Panc1 (cell line): ENCODE measurements around the gene LAIR2. TPM values are rescaled to one million over a fixed set of nuclear protein-coding genes. Genes with fewer than 3 reads are reported as not detected.
A peak's percentile ranks its signal among the peaks of the same experiment; 100 is the strongest.

Source experiments
- ATAC-seq: fragments of 200-7000 bp; cut with Tn5 transposase; 2 replicates; pipeline ENCODE4 v1.9.1; 2020; ENCODE audit warnings: mild to moderate bottlenecking, moderate library complexity
- BruUV-seq: library from RNA; stranded (reverse); fragments of 400-500 nt; replicated peaks from 2 replicates; lab custom pipeline; 2021; lab: Mats Ljungman, UMichigan
- CTCF ChIA-PET: fragments of 300-600 bp; sonication (Branson Sonifier 250); formaldehyde crosslinking; loops from one replicate; lab custom pipeline; 2022; ENCODE audit warnings: antibody characterized with exemption; lab: Charles Lee
- POLR2A ChIA-PET: fragments of 300-600 bp; sonication (Branson Sonifier 250); formaldehyde crosslinking; loops from one replicate; lab custom pipeline; 2022; ENCODE audit warnings: antibody characterized with exemption; lab: Charles Lee
- DNase-seq: peaks from one replicate; pipeline ENCODE4 v3.0.0-alpha.2; 2010; ENCODE audit warnings: low read depth, low spot score
- H3K27ac ChIP-seq: 2 replicates; pipeline ENCODE4 v1.5.1; 2011; ENCODE audit warnings: mild to moderate bottlenecking, low read length, inconsistent platforms
- H3K27me3 ChIP-seq: fragments of 200-500 bp; sonication (Bioruptor generic); 2 replicates; pipeline ENCODE4 v1.6.0; 2014; ENCODE audit warnings: low read length, inconsistent platforms; ENCODE audit not compliant: control insufficient read depth, insufficient read depth
- H3K36me3 ChIP-seq: fragments of 200-500 bp; sonication (Bioruptor generic); 2 replicates; pipeline ENCODE4 v1.5.1; 2014; ENCODE audit warnings: inconsistent platforms, mild to moderate bottlenecking, low read length, moderate library complexity; ENCODE audit not compliant: control insufficient read depth, insufficient read depth
- H3K4me1 ChIP-seq: 2 replicates; pipeline ENCODE4 v1.5.1; 2011; ENCODE audit warnings: inconsistent platforms, mild to moderate bottlenecking, low read length, moderate library complexity; ENCODE audit not compliant: control insufficient read depth, insufficient read depth
- H3K4me3 ChIP-seq, 2 experiments: 2 replicates each; pipeline ENCODE4 v1.5.1; 2011 to 2012; ENCODE audit warnings: low read depth in 2 of 2, low read length in 2 of 2, mild to moderate bottlenecking in 2 of 2, inconsistent platforms in 1 of 2, moderate library complexity in 1 of 2
- H3K9me3 ChIP-seq: fragments of 200-500 bp; sonication (Bioruptor generic); 2 replicates; pipeline ENCODE4 v1.5.1; 2014; ENCODE audit warnings: low read depth, mild to moderate bottlenecking, inconsistent platforms, low read length, moderate library complexity; ENCODE audit not compliant: control insufficient read depth, insufficient read depth
- POLR2AphosphoS5 ChIP-seq: IDR thresholded peaks from 2 replicates; pipeline ENCODE4 v1.6.1; 2012; ENCODE audit warnings: mild to moderate bottlenecking, low read depth, low read length, moderate library complexity
- SIN3A ChIP-seq: IDR thresholded peaks from 2 replicates; pipeline ENCODE4 v1.6.1; 2012; ENCODE audit warnings: low read depth, mild to moderate bottlenecking, low read length, moderate library complexity, borderline replicate concordance; ENCODE audit not compliant: insufficient read depth
- TCF7L2 ChIP-seq: IDR thresholded peaks from 2 replicates; pipeline ENCODE4 v1.6.1; 2011; ENCODE audit warnings: mild to moderate bottlenecking, low read depth, low read length, inconsistent platforms
- in situ Hi-C: cut with HindIII; loops from 2 replicates; pipeline ENCODE4 v1.10.0; 2016; ENCODE audit warnings: low sequenced_read_pairs, low pct_unique_long_range_greater_than_20kb
- intact Hi-C: fragments of 100-400 bp; cut with micrococcal nuclease; formaldehyde crosslinking; loops from one replicate; pipeline ENCODE4 v1.10.0; 2022; ENCODE audit not compliant: unreplicated experiment
- total RNA-seq: library from RNA; stranded (reverse); gene quantifications from one replicate; pipeline ENCODE4 v1.2.1, GENCODE V29; 2021; ENCODE audit not compliant: unreplicated experiment
- TF ChIP-seq, protein P1 (sequence below), 2 experiments: IDR thresholded peaks; 2 replicates each; pipeline ENCODE4 v1.6.1; 2011 to 2012; ENCODE audit warnings: low read depth in 2 of 2, control low read depth in 1 of 2, low read length in 1 of 2, mild to moderate bottlenecking in 1 of 2, moderate library complexity in 1 of 2; ENCODE audit not compliant: insufficient read depth in 1 of 2
- TF ChIP-seq, protein P2 (sequence below): fragments of 450-650 bp; IDR thresholded peaks from 2 replicates; pipeline ENCODE4 v1.5.1; 2017; ENCODE audit warnings: mild to moderate bottlenecking

The LAIR2 gene
- total RNA-seq, 1 experiment from 2014 or later = not detected

DNA sequence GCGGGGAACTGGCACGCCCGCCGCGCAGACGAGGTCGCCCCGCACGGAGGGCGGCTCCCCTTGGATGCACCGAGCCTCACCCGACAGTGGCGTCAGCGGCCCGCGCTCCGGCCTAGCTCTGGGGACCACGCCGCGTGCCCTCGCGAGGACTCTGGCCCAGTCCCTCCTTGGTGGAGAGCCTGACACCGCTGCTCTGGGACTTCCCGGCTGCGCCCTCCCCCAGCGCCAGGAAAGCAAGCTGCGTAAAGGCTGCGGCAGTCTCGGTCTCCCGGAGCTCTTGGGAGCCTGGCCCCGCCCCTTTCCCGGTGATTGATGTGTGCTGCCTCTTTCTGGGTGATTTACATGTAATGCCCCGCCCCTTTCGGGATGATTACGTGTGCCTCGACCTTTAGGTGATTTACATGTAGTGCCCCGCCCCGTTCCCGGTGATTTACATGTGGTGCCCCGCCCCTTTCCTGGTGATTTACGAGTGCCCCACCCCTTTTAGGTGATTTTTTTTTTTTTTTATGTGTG, 39.0 kb upstream of the LAIR2 start, which contains the start of gene LENG9:
TSS of gene LENG9 (minus strand) at position 248 of the 513 bp plus-strand sequence. CDS start 252 bp downstream, outside the sequence.
- no peaks in the 10 kb centered on the region for H3K9me3 ChIP-seq
- no TSS peak for BruUV-seq
- H3K27me3 ChIP-seq = no peaks in the 10 kb centered on the region
- in situ Hi-C loops (no loop called here), intact Hi-C loops (no loop called here)
- POLR2A ChIA-PET = interaction anchor here (1.0 kb wide), 1 partner anchor 15 kb away, joined by 20 read pairs; the partner anchor contains the start of gene LENG8
- H3K27ac ChIP-seq = peak within 1 kb of the TSS; percentile 87
- no peaks in the 10 kb centered on the region; the same call in 1 of the 2 replicates for H3K36me3 ChIP-seq
- DNase-seq (no peak), ATAC-seq (peak; percentile 62)
- no peak for TF ChIP-seq TCF7L2
- TF ChIP-seq, protein P1, sequence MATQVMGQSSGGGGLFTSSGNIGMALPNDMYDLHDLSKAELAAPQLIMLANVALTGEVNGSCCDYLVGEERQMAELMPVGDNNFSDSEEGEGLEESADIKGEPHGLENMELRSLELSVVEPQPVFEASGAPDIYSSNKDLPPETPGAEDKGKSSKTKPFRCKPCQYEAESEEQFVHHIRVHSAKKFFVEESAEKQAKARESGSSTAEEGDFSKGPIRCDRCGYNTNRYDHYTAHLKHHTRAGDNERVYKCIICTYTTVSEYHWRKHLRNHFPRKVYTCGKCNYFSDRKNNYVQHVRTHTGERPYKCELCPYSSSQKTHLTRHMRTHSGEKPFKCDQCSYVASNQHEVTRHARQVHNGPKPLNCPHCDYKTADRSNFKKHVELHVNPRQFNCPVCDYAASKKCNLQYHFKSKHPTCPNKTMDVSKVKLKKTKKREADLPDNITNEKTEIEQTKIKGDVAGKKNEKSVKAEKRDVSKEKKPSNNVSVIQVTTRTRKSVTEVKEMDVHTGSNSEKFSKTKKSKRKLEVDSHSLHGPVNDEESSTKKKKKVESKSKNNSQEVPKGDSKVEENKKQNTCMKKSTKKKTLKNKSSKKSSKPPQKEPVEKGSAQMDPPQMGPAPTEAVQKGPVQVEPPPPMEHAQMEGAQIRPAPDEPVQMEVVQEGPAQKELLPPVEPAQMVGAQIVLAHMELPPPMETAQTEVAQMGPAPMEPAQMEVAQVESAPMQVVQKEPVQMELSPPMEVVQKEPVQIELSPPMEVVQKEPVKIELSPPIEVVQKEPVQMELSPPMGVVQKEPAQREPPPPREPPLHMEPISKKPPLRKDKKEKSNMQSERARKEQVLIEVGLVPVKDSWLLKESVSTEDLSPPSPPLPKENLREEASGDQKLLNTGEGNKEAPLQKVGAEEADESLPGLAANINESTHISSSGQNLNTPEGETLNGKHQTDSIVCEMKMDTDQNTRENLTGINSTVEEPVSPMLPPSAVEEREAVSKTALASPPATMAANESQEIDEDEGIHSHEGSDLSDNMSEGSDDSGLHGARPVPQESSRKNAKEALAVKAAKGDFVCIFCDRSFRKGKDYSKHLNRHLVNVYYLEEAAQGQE (IDR thresholded peaks at IDR 0.05; ENCODE audit: insufficient read depth in 1 of 2, low read depth in 2 of 2, low read length in 1 of 2) = no peak
- TF ChIP-seq SIN3A = peak; percentile 35; the same call in 1 of the 2 replicates
- peak; percentile 87 for TF ChIP-seq POLR2AphosphoS5
- TF ChIP-seq, protein P2, sequence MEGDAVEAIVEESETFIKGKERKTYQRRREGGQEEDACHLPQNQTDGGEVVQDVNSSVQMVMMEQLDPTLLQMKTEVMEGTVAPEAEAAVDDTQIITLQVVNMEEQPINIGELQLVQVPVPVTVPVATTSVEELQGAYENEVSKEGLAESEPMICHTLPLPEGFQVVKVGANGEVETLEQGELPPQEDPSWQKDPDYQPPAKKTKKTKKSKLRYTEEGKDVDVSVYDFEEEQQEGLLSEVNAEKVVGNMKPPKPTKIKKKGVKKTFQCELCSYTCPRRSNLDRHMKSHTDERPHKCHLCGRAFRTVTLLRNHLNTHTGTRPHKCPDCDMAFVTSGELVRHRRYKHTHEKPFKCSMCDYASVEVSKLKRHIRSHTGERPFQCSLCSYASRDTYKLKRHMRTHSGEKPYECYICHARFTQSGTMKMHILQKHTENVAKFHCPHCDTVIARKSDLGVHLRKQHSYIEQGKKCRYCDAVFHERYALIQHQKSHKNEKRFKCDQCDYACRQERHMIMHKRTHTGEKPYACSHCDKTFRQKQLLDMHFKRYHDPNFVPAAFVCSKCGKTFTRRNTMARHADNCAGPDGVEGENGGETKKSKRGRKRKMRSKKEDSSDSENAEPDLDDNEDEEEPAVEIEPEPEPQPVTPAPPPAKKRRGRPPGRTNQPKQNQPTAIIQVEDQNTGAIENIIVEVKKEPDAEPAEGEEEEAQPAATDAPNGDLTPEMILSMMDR = no peak
- CTCF ChIA-PET = no interaction called here
- peak within 1 kb of the TSS; percentile 56 to 70 for H3K4me3 ChIP-seq
- peaks cover 26% of the 10 kb centered on the region for H3K4me1 ChIP-seq

DNA sequence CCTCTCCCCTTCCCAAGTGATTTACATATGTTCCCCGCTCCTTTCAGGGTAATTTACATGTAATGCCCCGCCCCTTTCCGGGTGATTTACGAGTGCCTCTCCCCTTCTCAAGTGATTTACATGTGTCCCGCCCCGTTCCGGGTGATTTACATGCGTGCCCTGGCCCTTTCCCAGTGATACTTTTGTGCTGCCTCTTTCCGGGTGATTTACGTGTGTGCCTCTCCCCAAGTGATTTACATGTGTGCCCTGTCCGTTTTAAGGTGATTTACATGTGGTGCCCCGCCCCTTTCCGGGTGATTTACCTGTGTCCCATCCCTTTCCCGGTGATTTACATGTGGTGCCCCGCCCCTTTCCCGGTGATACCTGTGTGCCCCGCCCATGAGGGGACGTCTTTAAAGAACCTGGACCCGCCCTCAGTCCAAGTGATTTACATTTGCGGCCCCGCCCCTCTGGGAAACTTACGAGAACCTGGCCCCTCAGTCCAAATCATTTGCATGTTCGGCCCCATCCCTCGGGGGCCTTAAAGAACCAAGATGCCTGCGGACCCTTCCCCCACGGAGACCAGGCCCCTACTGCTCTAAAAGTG, 38.5 kb upstream of the LAIR2 start:
- POLR2A ChIA-PET = interaction anchor here (1.0 kb wide), 1 partner anchor 15 kb away, joined by 20 read pairs; the partner anchor contains the start of gene LENG8

More for the DNA sequence above, 38.5 kb upstream of the LAIR2 start:
- H3K4me3 ChIP-seq = peak overlapping the region; percentile 56 to 70
- CTCF ChIA-PET = no interaction called here
- H3K27me3 ChIP-seq = no peaks in the 10 kb centered on the region
- intact Hi-C loops = no loop called here
- peak overlapping the region; percentile 87 for H3K27ac ChIP-seq
- H3K9me3 ChIP-seq = no peaks in the 10 kb centered on the region
- in situ Hi-C loops = no loop called here
- H3K4me1 ChIP-seq = peaks cover 25% of the 10 kb centered on the region
- no TSS peak for BruUV-seq
- ATAC-seq = peak; percentile 42
- peak; percentile 99 for DNase-seq
- TF ChIP-seq, protein P1 (IDR thresholded peaks at IDR 0.05; ENCODE audit: insufficient read depth in 1 of 2, low read depth in 2 of 2, low read length in 1 of 2) = no peak
- TF ChIP-seq, protein P2 = no peak
- no peak for TF ChIP-seq SIN3A
- no peaks in the 10 kb centered on the region for H3K36me3 ChIP-seq
